ENCODE measurements around the gene PRKCD.

Gene PRKCD

DNA sequence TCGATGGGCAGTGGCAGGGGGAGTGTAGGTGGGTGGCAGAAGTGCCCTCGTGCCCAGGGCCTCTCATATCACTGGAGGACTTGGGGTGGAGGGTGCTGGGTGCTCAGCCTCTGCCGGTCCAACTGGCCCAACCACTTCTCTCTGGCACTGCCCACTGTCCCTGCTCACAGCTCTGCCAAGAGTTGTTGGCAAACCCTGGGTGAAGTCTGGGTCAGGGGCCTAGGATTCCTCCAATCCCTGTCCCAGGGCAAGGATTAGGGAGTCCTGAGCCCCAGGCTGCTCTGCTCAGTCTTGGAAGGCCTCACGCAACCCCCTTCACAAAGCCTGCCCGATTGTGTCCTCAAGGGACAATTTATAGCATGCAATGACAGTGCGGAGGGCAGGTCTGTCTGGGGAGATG is 5.2 kb upstream of the PRKCD start:
- DNase-seq (ENCODE audit: low spot score), result no peak

DNA sequence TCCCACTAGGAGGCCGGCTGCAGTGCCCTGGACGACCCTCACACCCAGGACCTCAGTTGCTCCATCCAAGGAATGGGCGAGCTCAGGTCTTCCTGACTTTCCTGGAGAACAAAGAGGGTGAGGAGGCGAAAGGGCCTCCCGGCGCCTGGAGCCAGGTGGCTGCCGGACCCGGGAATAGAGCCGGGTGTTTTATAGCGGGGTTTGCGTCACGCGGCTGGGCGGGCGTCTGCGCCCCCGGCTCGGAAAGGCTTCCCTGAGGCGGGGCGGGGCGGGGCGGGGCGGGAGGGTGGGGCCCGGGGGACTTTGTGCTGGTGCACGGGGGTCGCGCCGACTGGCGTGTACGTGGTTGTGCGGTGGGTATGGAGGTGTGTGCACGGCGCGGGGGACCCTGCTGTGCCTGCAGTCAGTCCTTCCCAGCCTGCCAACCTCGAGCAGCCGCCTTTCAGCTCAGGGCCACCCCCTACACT is 4.6 kb upstream of the PRKCD start:
- DNase-seq (ENCODE audit: low spot score), result no peak

DNA sequence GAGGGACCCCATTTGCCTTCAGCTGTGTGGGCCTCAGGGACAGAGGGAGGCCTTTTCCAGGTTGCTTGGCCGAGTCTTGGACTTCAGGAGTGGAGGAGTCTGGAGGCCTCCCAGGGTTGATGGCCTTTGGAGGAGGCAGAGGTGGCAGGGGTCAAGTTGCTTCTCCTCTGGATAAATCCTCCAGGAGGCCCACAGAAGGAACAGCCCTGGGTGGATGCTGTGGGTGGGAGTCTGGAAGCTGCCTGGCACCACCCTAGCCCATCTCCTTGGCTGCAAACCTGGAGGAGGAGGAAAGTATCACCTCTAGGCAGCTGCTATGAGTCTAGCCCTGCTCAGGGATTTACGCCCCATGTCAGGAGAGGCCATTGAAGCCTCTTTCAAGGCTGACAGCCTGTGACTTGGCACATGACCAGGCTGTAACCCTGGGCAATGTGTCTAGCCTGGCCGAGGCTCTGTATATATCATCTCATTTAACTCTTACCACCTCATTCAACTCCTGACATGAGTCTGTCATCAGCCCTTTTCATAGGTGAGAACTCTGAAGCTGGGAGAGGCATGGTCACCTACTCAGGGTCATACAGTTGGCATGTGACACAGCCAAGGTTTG is 2.9 kb upstream of the PRKCD start:
- DNase-seq (ENCODE audit: low spot score), result no peak

DNA sequence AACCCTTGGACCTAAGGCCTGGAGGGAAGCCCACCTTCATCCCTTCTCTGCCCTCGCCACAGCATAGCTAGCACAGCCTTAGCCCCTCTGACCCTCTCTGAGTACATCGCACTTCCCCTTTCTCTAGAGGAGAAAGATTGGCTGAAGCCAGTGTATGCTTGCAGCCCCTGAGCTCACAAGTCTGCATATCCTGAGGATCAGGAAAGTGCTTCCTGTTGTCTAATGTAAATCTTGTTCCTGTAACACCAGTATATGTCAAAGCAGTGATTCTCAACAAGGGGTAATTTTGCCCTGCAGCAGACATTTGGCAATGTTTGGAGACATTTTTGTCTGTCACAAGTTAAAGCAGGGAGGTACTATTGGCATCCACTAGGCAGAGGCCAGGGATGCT is 2.2 kb upstream of the PRKCD start:
- DNase-seq (ENCODE audit: low spot score), result no peak

DNA sequence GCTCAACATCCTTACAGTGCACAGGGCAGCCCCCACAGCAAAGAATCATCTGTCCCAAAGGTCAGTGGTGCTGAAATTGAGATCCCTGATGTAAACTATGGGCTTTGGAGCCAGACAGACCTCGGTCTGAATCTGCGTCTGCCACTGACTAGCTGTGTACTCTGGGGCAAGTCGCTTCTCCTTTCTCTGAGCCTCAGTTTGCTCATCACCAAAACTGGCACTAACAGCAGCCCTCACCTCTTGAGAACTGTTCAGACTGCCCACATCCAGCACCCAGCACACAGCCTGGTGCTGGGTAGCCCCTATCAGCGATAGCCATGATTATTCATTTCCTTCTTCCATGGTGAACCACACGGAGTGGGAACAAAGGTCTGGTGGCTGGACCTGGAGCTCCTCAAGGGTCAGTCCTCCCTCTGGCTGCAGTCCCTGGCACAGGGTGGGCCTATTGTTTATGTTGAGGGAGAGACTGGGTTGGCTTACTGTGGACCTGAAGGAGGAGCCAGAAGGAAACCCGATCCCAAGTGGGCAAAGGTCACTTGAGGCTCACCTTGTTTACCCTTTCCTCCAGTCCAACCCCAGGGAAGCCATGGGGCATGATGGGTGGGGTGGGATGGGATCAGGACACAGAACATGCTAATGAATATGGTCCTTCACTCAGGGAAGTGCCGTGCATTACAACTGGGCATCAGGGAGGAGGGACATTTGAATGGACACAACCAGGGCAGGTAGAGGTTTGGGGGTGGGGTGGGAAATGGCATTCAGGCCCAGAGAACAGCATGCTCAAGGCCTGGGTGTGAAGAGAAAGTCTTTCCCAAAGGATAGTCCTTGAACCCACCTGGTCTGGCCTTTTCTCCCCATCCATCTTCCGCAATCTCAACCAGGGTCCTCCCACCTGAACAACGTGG is 1.6 kb upstream of the PRKCD start:
- no peak for DNase-seq (ENCODE audit: low spot score)

DNA sequence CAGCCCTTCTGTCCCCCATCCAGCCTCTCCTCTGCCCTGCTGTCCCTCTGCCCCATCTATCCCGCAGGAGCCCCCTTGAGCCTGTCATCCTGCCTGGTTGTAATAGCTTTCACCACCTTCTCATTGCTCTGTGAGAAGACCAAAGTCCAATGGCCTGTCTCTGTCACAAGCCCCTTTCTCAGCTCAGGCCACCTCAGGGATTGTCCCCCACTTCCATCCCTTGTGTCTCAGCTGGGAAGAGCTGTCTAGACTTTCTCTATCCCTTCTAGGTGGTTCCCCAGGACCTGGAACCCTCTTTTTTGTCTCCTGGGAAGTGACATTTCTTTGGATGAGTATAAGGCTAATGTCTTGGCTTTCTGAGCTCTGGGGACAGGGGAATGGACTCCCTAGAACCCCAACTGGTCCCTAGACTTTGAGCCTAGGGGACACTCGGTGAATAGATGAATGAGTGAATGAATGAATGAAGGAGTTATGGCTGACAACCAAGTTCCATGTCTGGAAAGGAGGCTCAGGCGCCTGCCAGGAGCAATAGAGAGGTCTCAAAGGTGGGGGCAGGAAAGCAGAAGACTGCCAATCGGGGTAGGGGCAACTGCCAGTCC is 849 bp upstream of the PRKCD start:
- DNase-seq (ENCODE audit: low spot score), result no peak

DNA sequence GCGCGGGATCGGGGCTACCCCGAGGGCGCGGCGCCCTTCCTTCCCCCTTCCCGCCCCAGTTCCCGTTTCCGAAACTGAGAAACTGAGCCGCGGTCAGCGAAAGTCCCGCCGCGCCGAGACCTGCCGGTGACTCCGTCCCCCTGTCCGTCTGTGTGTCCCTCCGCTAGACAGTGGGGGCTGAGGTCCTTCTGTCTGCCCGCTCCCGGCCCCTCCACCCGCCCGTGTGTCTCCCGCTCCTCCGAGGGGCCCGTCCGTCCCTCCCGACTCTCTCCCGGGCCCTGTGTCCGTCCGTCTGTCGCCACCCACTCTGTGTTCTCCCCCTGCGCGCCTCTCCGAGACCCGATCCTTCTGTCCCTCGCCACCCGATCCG is 426 bp downstream of the PRKCD start:
- no peak for DNase-seq (ENCODE audit: low spot score)

DNA sequence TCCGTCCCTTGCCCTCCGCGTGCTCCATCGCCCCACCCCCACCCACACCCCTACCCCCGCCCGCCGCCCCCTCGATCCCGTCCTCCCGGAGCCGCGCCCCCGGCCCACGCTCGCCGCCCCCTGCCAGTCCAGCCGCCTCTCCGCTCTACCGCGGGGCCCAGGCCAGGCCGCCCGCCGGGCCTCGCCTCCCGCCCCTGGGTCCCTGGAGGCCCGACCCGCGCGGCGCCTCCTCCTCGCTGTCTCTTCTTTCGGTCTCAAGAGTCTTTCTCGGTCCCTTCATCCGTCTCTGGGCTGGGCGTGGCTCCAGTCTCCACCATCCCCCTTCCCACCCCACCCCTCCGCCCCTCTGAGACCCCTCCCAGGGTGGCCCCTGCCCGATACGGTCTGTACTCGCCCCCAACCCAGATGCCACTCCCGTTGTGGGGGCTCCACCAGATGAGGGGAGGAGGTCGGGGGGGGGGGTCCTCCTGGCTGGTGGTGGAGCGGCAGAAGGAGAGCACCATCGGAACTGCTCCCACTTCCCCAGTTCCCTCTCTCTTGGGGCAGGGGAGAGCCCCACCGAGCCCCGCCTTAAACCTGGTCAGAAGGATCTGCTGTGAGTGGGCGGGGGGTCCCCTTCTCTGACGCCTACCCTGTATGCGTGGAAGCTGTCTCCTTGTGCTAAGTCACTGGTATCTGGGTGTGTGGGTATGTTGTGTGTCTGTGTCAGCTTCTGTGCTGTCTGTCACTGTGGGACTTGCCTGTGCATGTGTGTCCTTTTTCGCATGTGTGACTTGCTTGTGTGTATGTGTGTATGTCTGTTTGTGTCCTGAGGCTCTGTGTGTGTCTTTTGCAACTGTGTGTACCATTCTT is 1.0 kb downstream of the PRKCD start:
- no peak for DNase-seq (ENCODE audit: low spot score)

DNA sequence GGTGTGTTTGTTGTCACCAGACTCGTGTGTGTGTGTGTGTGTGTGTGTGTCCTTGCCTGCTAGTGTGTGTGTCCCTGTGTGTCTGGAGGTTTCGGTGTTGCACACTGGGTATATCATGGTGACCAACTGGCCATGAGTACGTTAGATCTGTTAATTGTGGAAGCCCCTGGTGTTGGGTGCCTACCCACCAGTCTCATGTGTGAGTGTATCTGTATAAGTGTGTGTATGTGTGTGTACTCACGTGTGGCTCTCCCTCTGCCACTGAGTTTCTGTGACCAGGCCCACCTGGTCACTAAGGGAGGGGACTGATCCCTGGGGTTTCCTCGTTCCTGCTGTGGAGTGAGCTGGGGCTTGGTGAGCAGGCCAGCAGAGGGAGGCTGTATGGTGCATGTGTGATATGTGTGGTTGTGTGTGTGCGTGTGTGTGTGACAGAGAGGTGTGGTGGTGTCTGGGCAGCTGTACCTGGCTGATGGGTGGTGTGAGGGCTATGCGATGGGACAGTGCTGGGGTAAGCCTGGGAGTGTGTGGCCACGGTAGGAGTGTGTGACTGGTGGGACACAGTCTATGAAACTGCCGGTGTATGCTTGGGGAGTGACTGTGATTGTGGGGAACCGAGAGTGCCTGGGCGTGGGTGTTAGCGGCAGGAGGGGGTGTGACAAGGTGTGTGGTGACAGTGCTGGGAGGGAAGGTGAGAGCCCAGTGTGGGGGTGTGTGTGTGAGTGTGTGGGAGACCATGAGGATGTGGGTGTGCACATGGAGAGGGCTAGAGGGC is 1.8 kb downstream of the PRKCD start:
- no peak for DNase-seq (ENCODE audit: low spot score)

DNA sequence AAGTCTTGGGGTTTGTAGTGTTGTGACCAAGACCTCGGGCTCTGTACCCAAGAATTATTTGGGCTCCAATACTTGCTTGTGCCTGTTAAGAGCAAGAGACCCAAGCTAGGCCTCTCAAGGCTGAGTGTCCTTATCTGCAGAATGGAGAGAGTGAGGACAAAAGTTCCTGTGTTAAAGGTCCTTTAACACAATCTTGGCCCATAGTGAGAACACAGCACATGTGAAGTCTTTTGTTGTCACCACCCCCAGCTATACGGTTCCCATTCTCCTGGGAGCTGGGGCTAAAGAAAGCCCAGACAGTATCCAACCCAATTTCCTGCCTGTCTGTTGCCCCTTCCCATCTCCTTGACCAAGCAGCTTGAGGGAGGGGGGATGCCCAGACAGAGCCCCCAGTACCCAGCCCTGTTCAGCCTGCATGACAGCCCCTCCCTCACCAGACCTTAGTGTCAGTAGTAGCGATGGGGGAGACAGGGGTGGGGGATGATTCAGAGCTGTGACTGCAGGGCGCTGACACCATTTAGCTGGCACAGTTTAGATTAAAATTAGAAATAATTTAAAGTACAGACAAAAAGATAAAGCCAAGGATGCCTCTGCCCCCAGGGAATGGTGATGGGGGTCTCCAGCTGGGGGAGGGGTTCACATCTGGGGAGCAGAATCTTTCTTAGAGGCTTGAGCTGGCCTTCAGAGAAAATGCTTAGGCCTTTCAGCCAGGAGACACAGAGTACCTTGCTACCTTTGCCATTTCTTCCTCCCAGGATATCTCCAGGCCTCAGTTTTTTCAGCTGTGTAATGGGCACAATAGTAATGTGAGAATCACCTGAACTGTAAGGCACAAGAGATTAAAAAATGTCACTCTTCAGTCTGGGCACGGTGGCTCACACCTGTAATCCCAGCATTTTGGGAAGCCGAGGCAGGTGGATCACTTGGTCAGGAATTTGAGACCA is 2.7 kb downstream of the PRKCD start:
- DNase-seq (ENCODE audit: low spot score), result no peak

DNA sequence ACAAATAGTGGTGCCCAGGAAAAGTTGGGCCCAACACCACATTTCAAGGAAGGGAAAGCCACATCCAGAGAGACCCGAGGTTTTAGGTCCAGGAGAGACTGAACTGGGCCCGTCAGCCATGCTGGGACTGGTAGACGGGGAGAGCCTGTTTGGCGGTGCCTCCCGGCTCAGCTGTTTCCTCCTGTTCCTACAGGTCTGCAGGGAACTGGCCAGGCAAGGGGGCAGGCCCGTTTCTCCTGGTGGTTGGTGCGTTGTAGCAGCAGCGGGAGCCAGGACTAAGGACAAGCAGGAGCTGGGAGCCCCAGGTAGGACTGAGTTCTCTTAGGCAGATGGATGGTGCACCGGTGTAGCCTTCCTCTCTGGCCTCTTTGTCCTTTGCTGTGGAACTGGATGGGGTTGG is 3.9 kb downstream of the PRKCD start:
- DNase-seq (ENCODE audit: low spot score), result no peak

DNA sequence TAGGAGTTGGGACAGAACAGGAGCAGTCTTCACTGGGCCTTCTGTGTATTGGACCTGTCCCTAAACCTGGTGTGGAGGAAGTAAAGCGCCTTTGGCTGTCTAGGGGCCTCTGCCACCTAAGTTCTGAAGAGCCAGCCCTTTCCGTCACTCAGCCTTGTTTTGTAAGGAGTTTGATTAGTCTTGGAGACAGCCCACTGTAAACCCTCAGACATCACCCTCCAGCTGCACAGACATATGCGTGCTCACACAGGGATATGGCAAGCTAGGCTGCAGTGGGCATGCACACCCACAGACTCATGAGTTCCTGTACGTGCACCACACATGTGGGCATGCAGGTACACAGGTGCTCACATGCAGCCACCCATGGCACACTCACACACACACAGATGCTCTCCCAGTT is 5.2 kb downstream of the PRKCD start:
- DNase-seq (ENCODE audit: low spot score), result no peak

DNA sequence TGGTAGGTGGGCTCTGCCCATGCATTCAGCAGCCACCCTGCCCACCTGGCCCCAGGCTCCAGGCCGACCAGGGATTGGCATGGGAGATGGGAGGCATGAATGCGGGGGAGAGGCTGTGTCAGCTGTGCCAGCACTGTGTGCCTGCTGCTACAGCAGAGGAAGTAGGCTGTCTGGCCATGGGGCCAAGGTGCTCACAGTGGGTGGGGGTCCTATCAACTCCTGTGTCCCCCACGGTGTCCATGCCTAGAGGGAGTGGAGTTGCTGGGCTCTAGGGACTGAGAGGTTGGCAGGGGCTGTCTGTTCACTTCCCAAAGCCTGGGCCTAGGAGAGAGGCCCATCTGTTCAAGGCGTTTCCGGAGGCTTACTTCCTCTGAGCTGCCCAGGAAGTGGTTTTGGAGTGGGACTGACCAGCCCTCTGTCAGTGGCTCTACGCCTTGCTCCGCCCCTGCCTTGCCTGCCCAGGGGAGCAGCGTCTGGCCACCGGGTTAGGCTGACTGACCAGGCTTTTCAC is 5.8 kb downstream of the PRKCD start:
- peak; percentile 94 for DNase-seq (ENCODE audit: low spot score)

DNA sequence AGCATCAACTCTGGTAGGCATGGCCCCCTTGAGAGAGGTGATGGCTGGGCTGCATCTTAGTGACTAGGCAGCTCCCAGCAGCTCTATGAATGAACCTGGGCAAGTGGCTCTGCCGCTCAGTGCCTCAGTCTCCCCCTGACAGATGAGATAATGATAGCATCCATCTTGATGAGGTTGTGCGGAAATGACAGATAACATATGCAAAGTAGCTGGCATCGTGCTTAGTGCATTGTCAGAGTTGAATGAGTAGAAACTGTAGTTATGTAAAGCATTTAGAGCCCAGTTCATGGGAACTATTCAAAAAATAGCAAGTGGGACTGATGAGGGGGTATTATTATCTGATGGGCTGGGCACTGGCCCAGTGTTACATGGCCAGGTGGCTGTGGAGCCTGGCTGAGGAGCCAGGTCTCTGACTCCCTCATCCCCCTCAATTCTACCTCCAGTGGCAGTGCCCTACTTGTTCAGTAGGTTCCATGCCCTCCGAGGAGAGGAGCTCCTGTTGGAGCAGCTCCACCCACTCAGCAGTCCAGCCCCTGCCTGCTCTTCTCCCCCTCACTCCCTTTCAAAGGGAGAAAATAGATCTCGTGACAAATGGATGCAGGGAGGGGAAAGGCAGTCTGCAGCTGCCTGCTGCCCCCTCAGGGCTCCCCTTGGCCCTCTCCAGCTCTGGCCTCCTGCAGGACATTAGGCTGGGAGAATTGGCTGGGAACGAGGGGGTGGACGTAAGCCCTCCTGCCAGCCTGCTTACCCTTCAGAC is 6.6 kb downstream of the PRKCD start:
- no peak for DNase-seq (ENCODE audit: low spot score)

DNA sequence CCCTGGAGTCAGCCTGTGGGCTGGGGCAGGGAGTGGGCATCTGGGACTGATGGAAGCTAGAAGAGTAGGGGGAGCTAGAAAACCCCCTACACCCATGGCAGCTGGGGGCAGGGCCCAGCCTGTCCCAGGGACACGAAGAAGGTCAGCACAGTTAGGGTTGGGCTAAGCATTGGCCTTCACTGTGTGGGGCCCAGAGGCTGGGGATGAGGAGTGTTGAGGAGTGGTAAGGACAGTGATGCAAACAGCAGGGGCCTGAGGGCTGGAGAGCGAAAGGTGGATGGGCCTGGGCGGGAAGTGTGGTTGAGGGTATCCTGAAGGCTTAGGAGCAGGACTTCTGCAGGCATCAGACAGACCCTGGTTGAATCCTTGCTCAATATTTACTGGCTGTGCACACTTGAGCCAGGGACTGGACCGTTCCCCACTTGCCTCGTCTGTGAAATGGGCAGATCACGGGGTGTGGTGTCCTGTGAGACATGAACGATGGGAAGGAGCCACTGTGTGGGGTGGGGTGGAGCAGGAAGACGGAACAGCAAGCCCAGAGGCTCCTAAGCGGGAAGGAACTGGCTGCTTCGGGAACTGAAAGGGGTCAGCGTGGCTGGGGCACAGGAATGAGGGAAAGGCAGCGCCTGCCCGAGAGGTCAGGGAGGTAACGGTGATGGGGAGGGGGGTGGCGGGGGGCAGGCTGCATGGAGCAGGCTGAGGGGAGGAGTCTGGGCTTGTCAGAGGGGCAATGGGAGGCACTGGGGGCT is 7.3 kb downstream of the PRKCD start:
- DNase-seq (ENCODE audit: low spot score), result no peak

DNA sequence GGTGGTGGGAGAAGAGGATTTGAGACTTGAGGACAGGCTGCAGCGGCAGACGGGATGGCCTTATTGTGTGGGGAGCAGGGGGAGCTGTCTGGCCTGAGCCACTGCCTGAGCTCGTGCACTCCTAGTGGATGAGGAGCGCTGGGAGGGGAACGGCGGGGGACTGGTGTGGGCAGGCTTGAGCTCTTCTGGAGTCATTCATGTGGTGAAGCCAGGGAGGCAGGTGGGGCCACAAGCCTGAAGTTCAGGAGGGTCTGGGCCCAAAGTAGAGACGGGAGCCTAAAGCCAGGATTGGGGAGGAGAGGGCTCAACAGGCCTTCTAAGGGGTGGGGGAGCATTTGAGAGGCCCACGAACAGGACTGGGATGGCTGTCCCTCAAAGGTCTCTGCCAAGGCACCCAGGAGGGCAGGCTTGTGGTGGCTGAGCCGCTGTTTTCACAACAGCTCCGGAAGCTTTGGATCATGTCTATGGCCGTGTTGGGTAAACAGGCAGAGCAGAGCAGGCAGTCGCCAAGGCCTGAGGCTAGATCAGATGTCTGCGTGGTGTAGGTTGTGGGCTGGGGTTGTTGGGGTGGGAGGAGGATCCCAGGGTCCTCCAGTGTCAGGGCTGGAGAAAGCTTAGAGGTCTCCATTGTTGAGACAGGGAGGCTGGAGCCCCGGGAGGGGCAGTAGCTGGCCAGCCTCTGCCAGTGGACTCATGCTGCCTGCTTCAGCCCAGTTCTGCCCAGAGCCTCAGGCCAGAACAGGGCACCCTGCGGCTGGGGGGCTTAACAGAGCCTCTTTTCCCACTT is 8.2 kb downstream of the PRKCD start:
- DNase-seq (ENCODE audit: low spot score), result peak; percentile 69

DNA sequence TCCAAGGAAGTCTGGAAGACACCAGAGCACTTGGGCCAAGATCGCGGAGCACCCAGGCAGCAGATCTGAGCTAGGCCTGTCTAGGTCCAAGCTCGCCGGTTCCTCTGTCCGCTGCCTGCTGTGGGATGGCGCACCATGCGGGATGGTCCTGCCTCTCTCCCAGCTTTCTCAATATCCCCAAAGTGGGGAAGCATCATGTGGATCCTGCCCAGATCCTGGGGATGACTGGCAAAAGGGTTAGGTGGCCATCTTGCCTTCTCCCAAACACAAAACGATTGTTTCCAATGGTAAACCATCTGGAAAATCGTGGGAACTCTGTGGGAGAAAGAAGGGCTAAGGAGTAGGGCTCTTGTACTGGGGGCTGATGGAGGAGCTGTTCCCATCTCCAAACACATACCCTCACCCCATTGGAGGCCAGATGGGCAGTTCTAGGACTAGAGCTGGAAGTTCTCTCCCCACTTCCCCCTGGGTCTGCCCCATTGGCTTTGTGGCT is 8.9 kb downstream of the PRKCD start:
- DNase-seq (ENCODE audit: low spot score), result no peak
